ENCODE results near the gene PRKCH.

The PRKCH gene

GRCh38 chr14:61362072-61362750 is 40.8 kb downstream of the PRKCH start:
- no peak for DNase-seq (ENCODE audit: low read depth in 2 of 2, low spot score in 1 of 2)

GRCh38 chr14:61364243-61364642 is 42.9 kb downstream of the PRKCH start:
- DNase-seq (ENCODE audit: low read depth in 2 of 2, low spot score in 1 of 2), result no peak

GRCh38 chr14:61365667-61366212 is 44.4 kb downstream of the PRKCH start:
- no peak for DNase-seq (ENCODE audit: low read depth in 2 of 2, low spot score in 1 of 2)

- no peak for DNase-seq (ENCODE audit: low read depth in 2 of 2, low spot score in 1 of 2)
Observed at GRCh38 chr14:61368114-61368710, 46.8 kb downstream of the PRKCH start.

- DNase-seq (ENCODE audit: low read depth in 2 of 2, low spot score in 1 of 2), result no peak
Observed at GRCh38 chr14:61368781-61369453, 47.5 kb downstream of the PRKCH start.

- no peak for DNase-seq (ENCODE audit: low read depth in 2 of 2, low spot score in 1 of 2)
Observed at GRCh38 chr14:61369454-61369810, 48.1 kb downstream of the PRKCH start.

GRCh38 chr14:61372379-61372778 is 51.0 kb downstream of the PRKCH start:
- DNase-seq (ENCODE audit: low read depth in 2 of 2, low spot score in 1 of 2), result no peak

- DNase-seq (ENCODE audit: low read depth in 2 of 2, low spot score in 1 of 2), result no peak
Observed at GRCh38 chr14:61372842-61373555, 51.6 kb downstream of the PRKCH start.

GRCh38 chr14:61374284-61374683 is 52.9 kb downstream of the PRKCH start:
- no peak for DNase-seq (ENCODE audit: low read depth in 2 of 2, low spot score in 1 of 2)

GRCh38 chr14:61375218-61375617 is 53.8 kb downstream of the PRKCH start:
- no peak for DNase-seq (ENCODE audit: low read depth in 2 of 2, low spot score in 1 of 2)

- no peak for DNase-seq (ENCODE audit: low read depth in 2 of 2, low spot score in 1 of 2)
Observed at GRCh38 chr14:61376314-61376713, 54.9 kb downstream of the PRKCH start.

- DNase-seq (ENCODE audit: low read depth in 2 of 2, low spot score in 1 of 2), result no peak
Observed at GRCh38 chr14:61377749-61378148, 56.4 kb downstream of the PRKCH start.

GRCh38 chr14:61379639-61380184 is 58.3 kb downstream of the PRKCH start:
- no peak for DNase-seq (ENCODE audit: low read depth in 2 of 2, low spot score in 1 of 2)

GRCh38 chr14:61380984-61381383 is 59.6 kb downstream of the PRKCH start:
- DNase-seq (ENCODE audit: low read depth in 2 of 2, low spot score in 1 of 2), result no peak

GRCh38 chr14:61381553-61381952 is 60.2 kb downstream of the PRKCH start:
- no peak for DNase-seq (ENCODE audit: low read depth in 2 of 2, low spot score in 1 of 2)

- DNase-seq (ENCODE audit: low read depth in 2 of 2, low spot score in 1 of 2), result no peak
Observed at GRCh38 chr14:61382842-61383241, 61.5 kb downstream of the PRKCH start.

GRCh38 chr14:61385002-61385685 is 63.8 kb downstream of the PRKCH start:
- no peak for DNase-seq (ENCODE audit: low read depth in 2 of 2, low spot score in 1 of 2)

GRCh38 chr14:61386173-61386772 is 64.9 kb downstream of the PRKCH start:
- no peak for DNase-seq (ENCODE audit: low read depth in 2 of 2, low spot score in 1 of 2)

- no peak for DNase-seq (ENCODE audit: low read depth in 2 of 2, low spot score in 1 of 2)
Observed at GRCh38 chr14:61387076-61387475, 65.7 kb downstream of the PRKCH start.
